SU-DHL-6 (cell line): ENCODE results near the gene KRTAP5-8.

Experiments used
- H2AFZ ChIP-seq: fragments of 200-600 bp; sonication (generic); 2 replicates; pipeline ENCODE4 v1.6.1; 2014; ENCODE audit warnings: low read depth, mild to moderate bottlenecking, moderate library complexity, mixed read lengths, antibody characterized with exemption, low read length; ENCODE audit not compliant: severe bottlenecking
- H3F3A ChIP-seq: fragments of 200-600 bp; shearing (Covaris generic); 2 replicates; pipeline ENCODE4 v1.6.0; 2016; ENCODE audit warnings: antibody characterized with exemption, mild to moderate bottlenecking; ENCODE audit not compliant: insufficient read depth
- H3K27ac ChIP-seq: fragments of 200-600 bp; sonication (generic); 2 replicates; pipeline ENCODE4 v1.5.1; 2016; ENCODE audit warnings: low read depth, mild to moderate bottlenecking, low read length, moderate library complexity, mixed read lengths
- H3K27me3 ChIP-seq: fragments of 200-600 bp; sonication (generic), shearing (Covaris generic); 2 replicates; pipeline ENCODE4 v1.6.0; 2014; ENCODE audit warnings: mild to moderate bottlenecking, low read length
- H3K36me3 ChIP-seq: fragments of 200-600 bp; sonication (generic); 2 replicates; pipeline ENCODE4 v1.6.1; 2014; ENCODE audit warnings: mild to moderate bottlenecking, low read length, mixed read lengths
- H3K4me2 ChIP-seq: fragments of 300-600, 200-600 bp; shearing (Covaris generic), sonication (generic); 2 replicates; pipeline ENCODE4 v1.6.0; 2014; ENCODE audit warnings: low read length, low read depth, mild to moderate bottlenecking; ENCODE audit not compliant: poor library complexity, severe bottlenecking
- H3K4me3 ChIP-seq: fragments of 200-600 bp; sonication (generic); 2 replicates; pipeline ENCODE4 v1.5.1; 2014; ENCODE audit warnings: antibody characterized with exemption, low read length, mild to moderate bottlenecking, mixed read lengths; ENCODE audit not compliant: insufficient read depth, poor library complexity, severe bottlenecking
- H3K79me2 ChIP-seq: fragments of 200-600 bp; sonication (generic); 2 replicates; pipeline ENCODE4 v1.6.1; 2014; ENCODE audit warnings: mild to moderate bottlenecking, low read length, moderate library complexity; ENCODE audit not compliant: insufficient read depth
- H3K9ac ChIP-seq: fragments of 200-600 bp; sonication (generic); 2 replicates; pipeline ENCODE4 v1.7.0; 2014; ENCODE audit warnings: mild to moderate bottlenecking, low read length
- H3K9me2 ChIP-seq: fragments of 200-600 bp; sonication (generic); replicated peaks from 2 replicates; pipeline ENCODE4 v1.6.1; 2014; ENCODE audit warnings: low read length; ENCODE audit not compliant: insufficient read depth
- H3K9me3 ChIP-seq: fragments of 200-600 bp; sonication (generic); 2 replicates; pipeline ENCODE4 v1.6.1; 2014; ENCODE audit warnings: low read length, mixed read lengths; ENCODE audit not compliant: insufficient read depth
- H4K20me1 ChIP-seq: fragments of 200-600 bp; sonication (generic); 2 replicates; pipeline ENCODE4 v1.6.1; 2014; ENCODE audit warnings: low read depth, mild to moderate bottlenecking, antibody characterized with exemption, low read length, moderate library complexity, mixed read lengths
- EZH2phosphoT487 ChIP-seq: fragments of 200-600 bp; sonication (generic), shearing (Covaris generic); conservative IDR thresholded peaks from 2 replicates; pipeline ENCODE4 v1.6.1; 2018; ENCODE audit warnings: mild to moderate bottlenecking, antibody characterized with exemption, low read length, moderate library complexity, mixed read lengths
- TF ChIP-seq, protein P1 (sequence below): fragments of 200-600 bp; sonication (generic); IDR thresholded peaks from one replicate; pipeline ENCODE4 v1.5.1; 2017; ENCODE audit warnings: antibody characterized with exemption, mild to moderate bottlenecking, low read length, moderate library complexity; ENCODE audit not compliant: insufficient read depth, poor library complexity, severe bottlenecking

The KRTAP5-8 gene

GRCh38 chr11:71502871-71503435, 34.9 kb upstream of the KRTAP5-8 start:
- Histone ChIP-seq H3K9me3 (no peaks in the 10 kb centered on the region), H3F3A (no peaks in the 10 kb centered on the region), H3K36me3 (no peaks in the 10 kb centered on the region; the same call in 1 of the 2 replicates), H3K9ac (no peak overlapping the region), H3K9me2 (no peaks in the 10 kb centered on the region), H2AFZ (no peak overlapping the region), H3K27me3 (no peaks in the 10 kb centered on the region), H3K27ac (no peak overlapping the region), H3K4me2 (no peak overlapping the region), H3K4me3 (no peak overlapping the region), H4K20me1 (no peaks in the 10 kb centered on the region), H3K79me2 (no peaks in the 10 kb centered on the region)
- no peak for TF ChIP-seq EZH2phosphoT487

DNA sequence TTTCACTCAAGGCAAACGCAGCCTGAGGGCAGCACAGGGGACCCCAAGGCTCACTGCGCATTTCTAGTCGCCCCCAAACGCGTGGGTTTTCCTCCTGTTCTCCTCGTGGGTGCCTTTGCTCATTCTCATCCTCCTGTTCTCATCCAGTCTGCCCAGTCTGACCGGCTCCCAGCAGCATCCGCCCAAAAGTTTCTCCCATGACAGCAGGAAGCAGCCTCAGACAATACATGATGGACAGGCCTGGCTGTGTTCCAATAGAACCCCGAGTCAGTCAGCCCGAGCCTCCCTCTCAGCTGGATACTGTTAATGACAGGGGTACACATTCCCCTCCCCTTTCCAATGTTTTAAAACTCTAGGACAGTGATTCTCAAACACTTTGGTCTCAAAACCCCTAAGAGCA, 33.3 kb upstream of the KRTAP5-8 start:
- TF ChIP-seq, protein P1, sequence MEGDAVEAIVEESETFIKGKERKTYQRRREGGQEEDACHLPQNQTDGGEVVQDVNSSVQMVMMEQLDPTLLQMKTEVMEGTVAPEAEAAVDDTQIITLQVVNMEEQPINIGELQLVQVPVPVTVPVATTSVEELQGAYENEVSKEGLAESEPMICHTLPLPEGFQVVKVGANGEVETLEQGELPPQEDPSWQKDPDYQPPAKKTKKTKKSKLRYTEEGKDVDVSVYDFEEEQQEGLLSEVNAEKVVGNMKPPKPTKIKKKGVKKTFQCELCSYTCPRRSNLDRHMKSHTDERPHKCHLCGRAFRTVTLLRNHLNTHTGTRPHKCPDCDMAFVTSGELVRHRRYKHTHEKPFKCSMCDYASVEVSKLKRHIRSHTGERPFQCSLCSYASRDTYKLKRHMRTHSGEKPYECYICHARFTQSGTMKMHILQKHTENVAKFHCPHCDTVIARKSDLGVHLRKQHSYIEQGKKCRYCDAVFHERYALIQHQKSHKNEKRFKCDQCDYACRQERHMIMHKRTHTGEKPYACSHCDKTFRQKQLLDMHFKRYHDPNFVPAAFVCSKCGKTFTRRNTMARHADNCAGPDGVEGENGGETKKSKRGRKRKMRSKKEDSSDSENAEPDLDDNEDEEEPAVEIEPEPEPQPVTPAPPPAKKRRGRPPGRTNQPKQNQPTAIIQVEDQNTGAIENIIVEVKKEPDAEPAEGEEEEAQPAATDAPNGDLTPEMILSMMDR = no peak
- no peak for TF ChIP-seq EZH2phosphoT487
- H2AFZ ChIP-seq = no peak overlapping the region
- H3K27me3 ChIP-seq = no peaks in the 10 kb centered on the region
- no peaks in the 10 kb centered on the region for H3K36me3 ChIP-seq
- H3K4me2 ChIP-seq = no peak overlapping the region
- no peak overlapping the region for H3K27ac ChIP-seq
- H3F3A ChIP-seq = no peaks in the 10 kb centered on the region
- no peaks in the 10 kb centered on the region; the same call in 1 of the 2 replicates for H3K9me3 ChIP-seq
- H3K9ac ChIP-seq = no peak overlapping the region
- H4K20me1 ChIP-seq = no peaks in the 10 kb centered on the region
- no peaks in the 10 kb centered on the region for H3K9me2 ChIP-seq
- H3K4me3 ChIP-seq = no peak overlapping the region
- no peaks in the 10 kb centered on the region for H3K79me2 ChIP-seq

GRCh38 chr11:71505001-71505400, 32.8 kb upstream of the KRTAP5-8 start:
- no peaks in the 10 kb centered on the region for H3K27me3 ChIP-seq
- no peak overlapping the region for H2AFZ ChIP-seq
- no peak for TF ChIP-seq EZH2phosphoT487
- TF ChIP-seq, protein P1 = no peak
- no peak overlapping the region for H3K4me2 ChIP-seq
- no peak overlapping the region for H3K4me3 ChIP-seq
- H3K9me2 ChIP-seq = no peaks in the 10 kb centered on the region
- H3K27ac ChIP-seq = no peak overlapping the region
- H3K9ac ChIP-seq = no peak overlapping the region
- H3K36me3 ChIP-seq = no peaks in the 10 kb centered on the region
- H3F3A ChIP-seq = no peaks in the 10 kb centered on the region
- H3K79me2 ChIP-seq = no peaks in the 10 kb centered on the region
- H3K9me3 ChIP-seq = no peaks in the 10 kb centered on the region; the same call in 1 of the 2 replicates
- no peaks in the 10 kb centered on the region for H4K20me1 ChIP-seq

DNA sequence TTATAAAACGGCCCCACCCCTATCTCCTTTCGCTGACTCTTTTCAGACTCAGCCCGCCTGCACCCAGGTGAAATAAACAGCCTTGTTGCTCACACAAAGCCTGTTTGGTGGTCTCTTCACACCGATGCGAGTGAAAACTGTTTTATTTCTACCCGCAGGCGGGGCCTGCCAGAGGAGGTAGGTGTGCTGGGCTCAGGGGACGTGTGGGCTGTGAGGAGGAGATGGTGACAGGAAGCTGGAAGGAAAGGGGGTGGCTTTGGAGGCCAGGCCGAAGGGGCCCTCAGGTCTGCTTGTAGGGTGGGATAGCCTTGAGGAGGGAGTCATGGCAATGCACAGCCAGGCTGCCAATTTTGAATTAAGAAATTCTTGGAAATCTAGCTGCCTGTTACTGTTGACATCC, 32.0 kb upstream of the KRTAP5-8 start:
- Histone ChIP-seq H3K4me2 (no peak overlapping the region), H3K9me2 (no peaks in the 10 kb centered on the region), H3K4me3 (no peak overlapping the region), H3K79me2 (no peaks in the 10 kb centered on the region), H3K9ac (no peak overlapping the region), H2AFZ (no peak overlapping the region), H4K20me1 (no peaks in the 10 kb centered on the region), H3K9me3 (no peaks in the 10 kb centered on the region; the same call in 1 of the 2 replicates), H3K36me3 (no peaks in the 10 kb centered on the region), H3K27ac (no peak overlapping the region), H3F3A (no peaks in the 10 kb centered on the region), H3K27me3 (no peaks in the 10 kb centered on the region)
- TF ChIP-seq, protein P1 = no peak
- no peak for TF ChIP-seq EZH2phosphoT487
